ENCODE results near the gene LGALS7.
"Not testable (repeated sequence)": the region's sequence is repeated elsewhere in the genome, so short reads cannot be mapped to it uniquely, and the experiment has no call there.

The LGALS7 gene

DNA sequence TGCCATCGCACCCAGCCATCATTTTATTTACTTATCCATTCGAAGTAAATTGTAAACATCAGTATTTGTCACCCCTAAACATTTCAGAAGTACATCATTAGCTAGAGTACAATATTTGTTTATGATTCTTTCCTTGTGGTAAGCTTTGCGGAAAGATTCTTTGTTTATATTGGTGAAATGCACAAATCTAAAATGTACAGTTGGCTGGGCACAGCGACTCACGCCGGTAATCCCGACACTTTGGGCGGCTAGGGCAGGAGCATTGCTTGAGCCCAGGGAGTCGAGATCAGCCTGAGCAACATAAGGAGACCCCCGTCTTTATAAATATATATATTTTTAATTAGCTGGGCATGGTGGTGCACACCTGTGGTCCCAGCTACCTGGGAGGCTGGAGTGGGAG lies 25.8 kb upstream of the LGALS7 start:
- no peak for DNase-seq

DNA sequence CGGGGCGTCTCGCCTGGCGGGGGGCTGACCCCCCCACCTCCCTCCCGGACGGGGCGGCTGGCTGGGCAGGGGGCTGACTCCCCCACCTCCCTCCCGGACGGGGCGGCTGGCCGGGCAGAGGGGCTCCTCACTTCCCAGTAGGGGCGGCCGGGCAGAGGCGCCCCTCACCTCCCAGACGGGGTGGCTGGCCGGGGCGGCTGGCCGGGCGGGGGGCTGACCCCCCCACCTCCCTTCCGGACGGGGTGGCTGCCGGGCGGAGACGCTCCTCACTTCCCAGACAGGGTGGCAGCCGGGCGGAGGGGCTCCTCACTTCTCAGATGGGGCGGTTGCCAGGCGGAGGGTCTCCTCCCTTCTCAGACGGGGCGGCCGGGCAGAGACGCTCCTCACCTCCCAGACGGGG lies 24.5 kb upstream of the LGALS7 start:
- not testable (repeated sequence) for DNase-seq

DNA sequence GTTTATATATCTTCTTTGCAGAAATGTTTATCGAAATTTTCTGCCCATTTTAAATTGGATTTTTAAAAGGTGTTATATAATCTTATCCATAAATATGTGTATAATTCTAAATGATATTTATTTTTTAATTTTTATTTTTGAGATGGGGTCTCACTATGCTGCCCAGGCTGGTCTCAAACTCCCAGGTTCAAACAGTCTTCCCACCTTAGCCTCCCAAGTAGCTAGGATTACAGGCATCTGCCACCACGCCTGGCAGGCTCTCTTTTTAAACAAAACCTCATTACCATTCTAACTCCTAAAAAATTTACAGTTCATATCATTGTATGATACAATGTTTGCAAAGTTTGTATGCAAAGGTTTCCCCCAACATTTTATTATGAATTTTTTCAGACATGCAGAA lies 22.8 kb upstream of the LGALS7 start:
- DNase-seq: no peak

DNA sequence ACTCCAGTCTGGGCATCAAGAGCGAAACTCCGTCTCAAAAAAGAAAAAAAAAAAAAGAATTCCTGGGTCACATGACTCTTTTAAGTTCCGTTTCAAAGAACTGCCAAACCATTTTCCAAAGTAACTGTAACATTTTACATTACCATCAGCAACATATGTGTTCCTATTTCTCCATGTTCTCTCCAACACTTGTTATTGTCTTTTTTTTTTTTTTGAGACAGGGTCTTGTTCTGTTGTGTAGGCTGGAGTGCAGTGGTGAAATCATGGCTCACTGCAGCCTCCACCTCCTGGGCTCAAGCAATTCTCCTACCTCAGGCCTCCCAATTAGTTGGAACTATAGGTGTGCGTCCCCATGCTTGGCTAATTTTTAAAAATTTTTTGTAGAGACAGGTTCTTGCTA lies 22.2 kb upstream of the LGALS7 start:
- DNase-seq: no peak

DNA sequence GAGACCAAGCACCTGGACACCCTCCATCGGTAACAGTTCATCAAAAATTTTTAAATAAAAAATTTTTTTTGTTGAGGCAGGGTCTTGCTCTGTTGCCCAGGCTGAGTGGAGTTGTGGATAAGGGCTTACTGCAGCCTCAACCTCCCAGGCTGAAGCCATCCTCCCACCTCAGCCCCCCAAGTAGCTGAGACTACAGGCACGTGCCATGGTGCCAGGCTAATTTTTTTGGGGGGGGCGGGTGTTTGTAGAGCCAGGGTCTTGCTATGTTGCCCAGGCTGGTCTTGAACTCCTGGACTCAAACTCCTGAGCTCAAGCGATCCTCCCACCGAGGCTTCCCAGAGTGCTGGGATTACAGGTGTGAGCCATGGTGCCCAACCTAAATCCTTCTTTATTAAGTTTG lies 20.4 kb upstream of the LGALS7 start:
- DNase-seq: no peak

DNA sequence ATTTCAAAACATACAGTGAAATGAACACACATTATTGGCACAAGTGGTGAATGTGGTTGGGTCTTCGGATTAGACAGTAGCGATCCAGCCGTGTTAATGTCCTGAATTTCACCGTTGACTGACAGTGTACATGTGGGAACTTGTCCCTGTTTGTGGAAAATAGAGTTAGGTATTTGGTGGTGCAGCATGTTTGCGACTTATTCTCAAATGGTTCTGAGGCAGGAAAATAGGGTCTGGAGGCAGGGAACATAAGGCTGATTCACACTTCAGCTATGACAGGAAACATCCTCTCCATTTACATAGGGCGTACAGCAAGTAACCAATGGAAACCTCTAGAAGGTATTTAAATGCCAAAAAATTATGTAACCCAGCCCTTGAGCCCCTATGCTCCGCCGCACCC lies 19.9 kb upstream of the LGALS7 start:
- DNase-seq: peak in 1 of 3 experiments; percentile 29

DNA sequence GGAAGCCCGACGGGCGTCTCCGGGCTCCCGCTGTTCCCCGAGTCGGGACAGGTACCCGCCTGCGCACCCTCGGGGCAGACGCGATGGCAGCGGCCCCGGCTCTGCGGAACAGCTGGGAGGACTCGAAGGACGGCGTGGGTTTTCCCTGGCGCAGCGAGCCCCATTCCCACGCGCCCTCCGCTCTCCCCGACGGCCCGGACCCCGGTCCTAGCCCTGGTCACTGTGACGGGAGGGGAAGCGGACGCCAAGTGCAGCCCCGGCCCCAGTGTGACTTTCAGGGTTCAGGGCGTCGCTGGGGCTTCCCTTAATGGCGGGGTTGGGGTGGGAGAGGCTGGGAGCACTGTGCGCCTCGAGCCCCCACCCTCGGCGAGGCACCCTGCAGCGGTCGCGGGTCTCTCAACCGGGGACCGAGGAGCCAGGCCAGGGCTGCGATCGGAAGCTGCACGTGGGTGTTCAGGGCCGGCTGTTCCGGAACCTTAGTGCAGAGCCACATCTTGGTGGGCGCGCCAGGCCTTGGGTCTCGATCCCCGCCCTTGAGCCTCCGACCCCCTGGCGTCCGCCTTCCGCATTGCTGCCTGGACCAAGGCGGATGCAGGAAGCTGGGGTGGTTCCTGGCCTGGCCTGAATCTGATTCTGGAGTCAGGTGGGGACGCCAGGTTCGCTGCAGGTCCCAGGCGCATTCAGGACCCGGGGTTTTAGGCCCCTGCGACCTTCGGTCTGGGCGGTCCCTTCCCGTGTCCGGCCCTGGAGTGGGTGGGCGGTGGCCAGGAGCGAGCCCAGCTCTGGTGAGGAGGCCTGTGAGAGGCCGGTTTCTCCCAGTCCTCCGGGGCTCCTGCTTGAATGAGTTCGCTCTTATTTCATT lies 19.2 kb upstream of the LGALS7 start:
- DNase-seq: no peak

DNA sequence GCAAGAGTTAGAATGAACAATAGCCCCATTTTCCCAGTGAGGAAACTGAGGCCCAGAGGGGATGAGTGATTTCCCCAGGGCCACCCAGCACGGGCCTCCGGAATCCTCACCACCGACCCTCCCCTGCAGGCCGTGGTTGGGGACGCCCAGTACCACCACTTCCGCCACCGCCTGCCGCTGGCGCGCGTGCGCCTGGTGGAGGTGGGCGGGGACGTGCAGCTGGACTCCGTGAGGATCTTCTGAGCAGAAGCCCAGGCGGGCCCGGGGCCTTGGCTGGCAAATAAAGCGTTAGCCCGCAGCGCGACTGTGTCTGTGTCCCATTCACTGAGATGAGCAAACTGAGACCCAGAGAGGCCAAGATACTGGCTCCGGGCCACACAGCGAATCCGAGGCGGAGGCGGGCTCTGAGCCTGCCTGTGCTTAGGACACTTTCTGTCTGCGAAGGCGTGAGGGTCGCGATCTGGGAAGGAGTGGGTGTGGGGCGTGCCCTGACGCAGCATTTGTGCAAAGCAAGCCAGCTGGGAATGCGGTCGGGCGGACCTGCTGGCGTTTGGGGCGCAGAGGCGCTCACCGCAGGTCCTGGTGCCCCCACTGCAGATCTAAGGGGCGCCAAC lies 18.2 kb upstream of the LGALS7 start:
- DNase-seq: not testable (repeated sequence)

DNA sequence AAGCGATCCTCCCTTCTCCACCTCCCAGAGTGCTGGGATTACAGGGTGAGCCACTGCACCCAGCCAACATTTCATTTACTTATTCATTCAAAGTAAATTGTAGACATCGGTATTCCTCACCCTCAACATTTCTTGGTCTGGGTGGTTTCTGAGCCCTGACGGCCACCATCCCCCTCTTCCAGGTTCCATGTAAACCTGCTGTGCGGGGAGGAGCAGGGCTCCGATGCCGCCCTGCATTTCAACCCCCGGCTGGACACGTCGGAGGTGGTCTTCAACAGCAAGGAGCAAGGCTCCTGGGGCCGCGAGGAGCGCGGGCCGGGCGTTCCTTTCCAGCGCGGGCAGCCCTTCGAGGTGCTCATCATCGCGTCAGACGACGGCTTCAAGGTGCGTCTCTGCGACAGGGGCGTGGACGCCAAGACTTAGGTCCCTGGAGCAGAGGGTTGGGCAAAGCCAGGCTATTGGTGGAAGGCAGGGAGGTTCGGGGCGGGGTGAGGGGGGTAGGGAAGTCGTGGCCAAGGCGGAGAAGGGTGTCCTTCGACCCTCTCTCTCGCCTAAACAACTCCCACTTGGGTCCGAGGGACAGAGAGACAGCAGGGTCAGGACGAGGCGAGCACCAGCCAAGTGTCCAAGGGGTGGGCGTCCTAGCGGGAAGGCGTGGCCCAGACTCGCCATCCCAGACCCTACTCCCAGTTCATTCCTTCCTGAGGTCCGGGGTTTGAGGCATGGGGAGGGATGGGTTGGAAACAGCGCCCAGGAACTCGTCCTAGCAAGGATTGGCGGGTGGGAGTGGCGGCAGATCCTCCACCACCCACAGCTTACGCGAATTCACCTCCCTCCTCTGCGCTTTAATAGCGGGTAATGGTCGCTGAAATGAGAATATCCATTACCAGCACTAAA lies 17.4 kb upstream of the LGALS7 start:
- not testable (repeated sequence) for DNase-seq

DNA sequence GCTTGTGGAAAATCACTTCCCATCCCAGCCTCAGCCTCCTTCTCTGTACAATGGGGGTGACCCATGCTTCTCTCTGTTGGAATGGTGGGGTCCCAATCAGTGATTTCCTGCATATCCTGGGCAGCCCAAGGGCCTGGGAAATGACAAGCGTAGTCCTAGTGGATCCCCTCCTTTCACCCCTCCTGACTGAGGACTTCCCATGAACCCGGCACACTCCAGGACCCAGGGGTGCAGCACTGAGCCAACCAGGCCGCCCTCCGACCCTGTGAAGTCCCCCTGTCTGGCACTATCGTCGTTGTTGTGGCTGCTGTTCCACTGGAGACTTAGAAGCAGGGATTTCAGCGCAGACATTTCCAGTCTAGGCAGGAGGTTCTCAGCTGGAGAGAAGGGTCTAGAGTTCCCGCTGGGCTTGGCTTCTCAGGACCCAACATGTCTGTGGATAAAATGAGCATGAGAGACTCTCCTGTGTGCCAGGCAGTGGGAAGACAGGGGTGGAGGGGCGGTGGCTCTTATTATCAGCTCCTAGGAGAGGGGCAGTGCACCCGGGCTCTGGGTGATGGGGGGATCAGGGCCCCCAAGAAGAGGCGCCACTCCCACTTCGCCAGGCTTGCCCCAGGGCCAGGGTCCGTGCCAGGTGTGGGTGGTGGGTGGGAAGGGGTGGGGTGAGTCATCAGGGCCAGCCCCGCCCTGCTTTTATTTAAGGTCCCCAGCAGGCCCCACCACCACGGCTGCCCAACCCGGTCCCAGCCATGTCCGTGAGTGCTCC lies 15.3 kb upstream of the LGALS7 start, which contains the start of gene LGALS7B:
TSS of gene LGALS7B (plus strand) at position 723 of the 766 bp plus-strand sequence. CDS start at position 750, 27 bp downstream.
- no peak for DNase-seq

DNA sequence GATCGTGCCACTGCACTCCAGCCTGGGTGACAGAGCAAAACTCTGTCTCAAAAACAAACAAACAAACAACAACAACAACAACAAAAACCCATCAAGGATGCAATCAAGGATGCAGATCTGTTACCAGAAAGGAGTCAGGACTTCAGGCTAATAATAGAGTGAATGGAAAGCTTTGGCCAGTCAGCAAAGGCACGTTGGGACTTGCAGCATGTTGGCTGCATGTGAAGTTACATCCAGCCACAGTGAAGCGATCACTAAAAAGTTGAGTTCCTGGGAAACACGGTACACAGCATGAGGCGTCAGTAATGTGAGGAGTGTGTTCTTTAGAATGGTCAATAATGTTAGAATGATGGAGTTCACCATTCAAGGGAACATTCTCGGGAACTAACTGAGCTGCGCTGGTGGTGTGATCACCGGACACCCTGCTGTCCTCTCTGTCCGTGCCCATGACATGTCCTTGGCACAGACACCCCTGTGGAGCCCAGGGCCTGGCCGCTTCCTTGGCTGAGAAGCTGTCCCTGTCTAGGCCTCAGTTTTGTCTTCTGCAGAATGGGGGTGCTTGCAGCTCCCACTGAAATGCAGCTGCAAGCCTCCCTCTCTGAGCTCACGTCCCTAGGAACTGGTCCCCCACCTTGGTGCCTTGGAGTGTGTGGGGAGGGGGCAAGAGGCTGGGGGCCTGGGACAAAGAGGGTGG lies 13.4 kb upstream of the LGALS7 start:
- peak in 1 of 3 experiments; percentile 5 for DNase-seq

DNA sequence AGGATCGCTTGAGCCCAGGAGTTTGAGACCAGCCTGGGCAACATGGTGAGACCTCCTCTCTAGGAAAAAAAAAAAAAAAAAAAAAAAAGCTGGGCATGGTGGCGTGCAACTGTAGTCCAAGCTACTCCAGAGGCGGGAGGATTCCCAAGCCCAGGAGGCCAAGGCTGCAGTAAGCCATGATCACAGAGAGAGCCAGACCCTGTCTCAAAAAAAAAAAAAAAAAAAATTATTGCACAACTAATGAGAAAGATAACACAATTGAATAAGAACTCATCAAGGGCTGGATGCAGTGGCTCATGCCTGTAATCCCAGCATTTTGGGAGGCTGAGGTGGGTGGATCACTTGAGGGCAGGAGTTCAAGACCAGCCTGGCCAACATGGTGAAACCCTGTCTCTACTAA lies 12.7 kb upstream of the LGALS7 start:
- DNase-seq: not testable (repeated sequence)

DNA sequence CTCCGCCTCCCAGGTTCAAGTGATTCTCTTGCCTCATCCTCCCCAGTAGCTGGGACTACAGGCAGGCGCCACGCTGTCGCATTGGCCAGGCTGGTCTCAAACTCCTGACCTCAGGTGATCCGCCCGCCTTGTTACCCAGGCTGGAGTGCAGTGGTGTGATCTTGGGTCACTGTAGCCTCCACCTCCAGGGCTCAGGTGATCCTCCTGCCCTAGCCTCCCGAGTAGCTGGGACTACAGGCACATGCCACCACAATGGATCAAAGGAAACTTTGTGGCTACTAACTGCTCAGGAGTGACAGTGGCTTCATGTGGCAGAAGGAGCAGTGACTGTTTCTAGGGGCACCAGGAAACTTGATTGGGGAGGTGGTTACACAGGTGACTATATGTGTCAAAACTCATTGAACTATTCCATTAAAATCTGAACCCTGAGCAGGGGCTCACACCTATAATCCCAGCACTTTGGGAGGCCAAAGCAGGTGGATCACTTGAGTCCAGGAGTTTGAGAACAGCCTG lies 11.9 kb upstream of the LGALS7 start:
- no peak for DNase-seq

DNA sequence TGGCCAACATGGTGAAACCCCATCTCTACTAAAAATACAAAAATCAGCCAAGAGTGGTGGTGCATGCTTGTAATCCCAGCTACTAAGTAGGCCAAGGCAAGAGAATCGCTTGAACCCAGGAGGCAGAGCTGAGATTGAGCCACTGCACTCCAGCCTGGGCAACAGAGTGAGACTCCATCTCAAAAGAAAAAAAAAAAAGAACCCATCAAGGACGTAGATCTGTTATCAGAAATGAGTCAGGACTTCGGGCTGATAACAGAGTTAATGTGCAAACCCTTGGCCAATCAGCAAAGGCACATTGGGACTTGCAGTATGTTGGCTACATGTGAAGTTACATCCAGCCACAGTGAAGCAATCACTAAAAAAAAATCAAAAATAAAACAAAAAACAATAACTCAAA lies 10.9 kb upstream of the LGALS7 start:
- no peak for DNase-seq

DNA sequence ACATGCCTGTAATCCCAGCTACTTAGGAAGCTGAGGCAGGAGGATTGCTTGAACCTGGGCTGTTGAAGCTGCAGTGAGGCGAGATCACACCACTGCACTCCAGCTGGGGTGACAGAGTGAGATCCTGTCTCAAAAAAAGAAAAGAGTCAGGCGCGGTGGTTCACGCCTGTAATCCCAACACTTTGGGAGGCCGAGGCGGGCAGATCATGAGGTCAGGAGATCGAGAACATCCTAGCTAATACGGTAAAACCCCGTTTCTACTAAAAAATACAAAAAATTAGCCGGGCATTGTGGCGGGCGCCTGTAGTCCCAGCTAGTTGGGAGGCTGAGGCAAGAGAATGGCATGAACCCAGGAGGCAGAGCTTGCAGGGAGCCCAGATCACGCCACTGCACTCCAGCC lies 8.9 kb upstream of the LGALS7 start:
- DNase-seq: not testable (repeated sequence)

DNA sequence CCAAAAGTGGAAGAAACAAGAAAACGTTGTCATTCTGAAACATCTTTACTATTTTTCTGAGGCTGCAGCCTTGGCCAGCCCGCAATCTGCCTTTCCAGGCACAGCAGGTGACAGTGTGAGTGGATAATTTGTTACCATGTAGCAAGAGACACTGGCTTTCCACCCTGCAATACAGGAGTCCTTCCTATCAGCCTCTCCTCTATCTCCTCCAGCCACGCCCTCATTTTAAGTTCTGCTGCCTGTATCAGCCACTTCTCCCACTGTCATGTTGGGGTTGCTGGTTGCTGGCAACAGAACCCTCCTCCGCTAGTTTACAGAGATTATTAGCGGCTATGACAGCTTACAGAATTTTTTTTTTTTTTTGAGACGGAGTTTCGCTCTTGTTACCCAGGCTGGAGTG lies 7.7 kb upstream of the LGALS7 start:
- peak in 2 of 3 experiments; percentile 2 to 53 for DNase-seq

DNA sequence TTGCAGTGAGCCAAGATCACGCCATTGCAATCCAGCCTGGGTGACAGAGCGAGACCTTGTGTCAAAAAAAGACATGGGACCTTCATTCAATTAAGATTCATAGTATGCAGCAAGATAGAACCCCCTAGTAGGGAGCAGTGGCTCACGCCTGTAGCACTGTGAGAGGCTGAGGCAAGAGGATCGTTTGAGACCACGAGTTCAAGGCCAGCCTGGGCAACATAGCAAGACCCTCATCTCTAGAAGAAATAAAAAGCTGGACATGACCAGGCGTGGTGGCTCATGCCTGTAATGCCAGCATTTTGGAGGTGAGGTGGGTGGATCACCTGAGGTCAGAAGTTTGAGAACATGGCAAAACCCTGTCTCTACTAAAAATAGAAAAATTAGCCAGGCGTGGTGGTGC lies 7.1 kb upstream of the LGALS7 start:
- DNase-seq: no peak

DNA sequence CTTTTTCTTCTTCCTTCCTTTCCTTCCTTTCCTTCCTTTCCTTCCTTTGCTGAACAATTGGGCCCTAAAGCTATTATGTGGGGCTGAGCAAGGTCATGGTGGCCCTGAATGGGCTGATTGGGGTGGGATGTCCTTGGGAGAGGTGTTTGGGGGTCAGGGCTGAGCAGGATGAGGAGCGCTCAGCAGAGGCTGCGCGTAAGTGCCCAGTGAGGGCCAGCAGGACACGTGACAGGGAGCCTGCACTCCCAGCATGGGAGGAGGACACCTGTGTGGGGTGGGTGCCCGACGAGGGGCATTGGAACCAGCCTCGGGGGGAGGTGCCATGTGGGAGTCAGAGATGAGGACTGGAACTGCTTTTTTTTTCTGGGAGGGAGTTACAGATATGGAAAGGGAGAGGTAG lies 5.4 kb upstream of the LGALS7 start:
- DNase-seq: no peak

DNA sequence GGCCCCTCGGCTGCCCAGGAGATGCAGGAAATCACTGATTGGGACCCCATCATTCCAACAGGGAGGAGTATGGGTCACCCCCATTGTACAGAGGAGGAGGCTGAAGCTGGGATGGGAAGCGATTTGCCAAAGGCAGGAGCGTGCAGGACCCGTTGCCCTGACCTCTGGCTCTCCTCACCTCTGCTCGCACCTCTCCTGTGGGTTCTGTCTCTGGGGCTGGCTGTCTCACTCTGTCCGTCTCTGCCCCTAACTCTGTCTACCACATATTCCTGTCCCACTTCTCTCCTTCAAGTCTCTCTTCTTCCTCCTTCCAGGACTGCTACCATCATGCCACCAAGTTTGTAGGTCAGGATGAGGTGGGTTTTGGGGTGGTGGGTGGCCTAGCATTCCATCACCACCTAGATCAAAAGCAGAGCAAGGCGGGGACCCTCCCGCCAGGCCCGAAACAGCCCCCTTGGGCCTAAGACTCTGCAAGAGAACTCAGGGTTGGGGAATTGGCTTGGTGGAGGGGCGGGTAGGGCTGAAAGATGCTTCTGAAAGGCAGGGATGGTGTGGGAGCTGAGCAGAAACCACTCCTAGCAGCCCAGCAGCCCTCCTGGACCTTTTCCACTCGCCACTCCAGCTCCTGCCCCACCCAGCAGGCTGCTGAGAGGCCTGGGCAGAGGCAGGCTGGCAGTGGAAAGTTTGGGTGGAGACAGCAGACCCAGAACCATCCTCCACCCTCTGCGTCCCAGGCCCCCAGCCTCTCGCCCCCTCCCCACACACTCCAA lies 1.0 kb upstream of the LGALS7 start:
- DNase-seq: no peak

DNA sequence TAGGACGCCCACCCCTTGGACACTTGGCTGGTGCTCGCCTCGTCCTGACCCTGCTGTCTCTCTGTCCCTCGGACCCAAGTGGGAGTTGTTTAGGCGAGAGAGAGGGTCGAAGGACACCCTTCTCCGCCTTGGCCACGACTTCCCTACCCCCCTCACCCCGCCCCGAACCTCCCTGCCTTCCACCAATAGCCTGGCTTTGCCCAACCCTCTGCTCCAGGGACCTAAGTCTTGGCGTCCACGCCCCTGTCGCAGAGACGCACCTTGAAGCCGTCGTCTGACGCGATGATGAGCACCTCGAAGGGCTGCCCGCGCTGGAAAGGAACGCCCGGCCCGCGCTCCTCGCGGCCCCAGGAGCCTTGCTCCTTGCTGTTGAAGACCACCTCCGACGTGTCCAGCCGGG lies 1.7 kb downstream of the LGALS7 start:
- not testable (repeated sequence) for DNase-seq

DNA sequence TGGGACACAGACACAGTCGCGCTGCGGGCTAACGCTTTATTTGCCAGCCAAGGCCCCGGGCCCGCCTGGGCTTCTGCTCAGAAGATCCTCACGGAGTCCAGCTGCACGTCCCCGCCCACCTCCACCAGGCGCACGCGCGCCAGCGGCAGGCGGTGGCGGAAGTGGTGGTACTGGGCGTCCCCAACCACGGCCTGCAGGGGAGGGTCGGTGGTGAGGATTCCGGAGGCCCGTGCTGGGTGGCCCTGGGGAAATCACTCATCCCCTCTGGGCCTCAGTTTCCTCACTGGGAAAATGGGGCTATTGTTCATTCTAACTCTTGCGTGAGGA lies 2.4 kb downstream of the LGALS7 start:
- DNase-seq: not testable (repeated sequence)

Data from NCI-H1417 (cell line).